Measurements from ENCODE around the gene C20orf202.

The C20orf202 gene

DNA sequence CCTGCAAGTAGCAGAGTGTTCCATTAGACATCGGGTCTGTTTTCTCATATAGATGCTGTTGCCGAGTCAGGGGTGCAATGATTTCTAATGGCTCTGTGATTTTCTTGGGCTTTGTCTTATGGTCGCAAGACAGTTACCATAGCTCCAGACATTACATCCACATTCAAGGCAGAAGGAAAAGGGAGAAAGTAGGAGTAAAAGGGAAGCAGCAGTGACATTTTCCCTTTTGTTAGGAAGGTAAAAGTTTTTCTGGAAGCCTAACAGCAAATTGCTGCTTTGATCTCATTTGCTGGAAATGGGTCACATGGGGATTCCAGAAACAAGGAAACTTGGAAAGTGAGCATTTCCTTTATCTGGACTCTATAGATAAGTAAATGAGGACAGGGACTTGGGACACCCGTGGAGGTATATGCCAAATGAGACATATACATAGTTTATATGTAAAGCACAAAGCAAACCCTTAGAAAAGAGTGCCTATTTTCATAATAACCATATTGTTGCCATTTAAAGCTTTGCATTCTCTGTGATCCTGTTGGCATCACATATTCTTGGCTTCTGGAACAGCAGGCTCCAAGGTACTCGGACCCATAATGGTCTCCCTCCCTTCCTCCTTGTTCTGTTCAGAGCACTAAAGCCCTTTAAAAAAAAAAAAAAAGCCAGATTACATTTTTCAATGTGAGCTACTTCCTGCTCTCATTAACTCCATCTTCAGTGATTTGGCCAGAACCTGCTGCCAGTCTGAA, at the start of gene C20orf202:
Gene C20orf202, plus strand, starts transcription at position 693 of the 743 bp plus-strand sequence. CDS start 132 bp downstream, outside the sequence.
- DNase-seq, result no peak

DNA sequence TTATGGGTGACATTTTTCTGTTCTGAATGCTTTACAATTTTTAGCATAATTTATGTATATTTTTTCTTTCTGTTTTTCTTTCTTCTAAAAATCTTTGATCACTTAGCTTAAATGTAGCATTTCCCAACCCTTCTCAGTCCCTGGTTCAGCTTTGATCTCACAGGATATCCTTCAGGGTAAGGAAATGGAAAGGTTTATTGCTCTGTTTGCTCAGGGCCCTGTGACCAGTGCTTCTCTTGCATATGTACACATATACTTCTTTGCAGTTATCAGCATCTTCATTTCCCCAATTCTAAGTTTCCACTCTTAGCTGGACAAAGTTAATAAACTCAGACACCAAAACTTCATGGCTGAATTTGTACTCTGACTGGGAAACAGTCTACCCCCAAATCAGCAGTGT, 49.0 kb upstream of the C20orf202 start:
- DNase-seq, result no peak

DNA sequence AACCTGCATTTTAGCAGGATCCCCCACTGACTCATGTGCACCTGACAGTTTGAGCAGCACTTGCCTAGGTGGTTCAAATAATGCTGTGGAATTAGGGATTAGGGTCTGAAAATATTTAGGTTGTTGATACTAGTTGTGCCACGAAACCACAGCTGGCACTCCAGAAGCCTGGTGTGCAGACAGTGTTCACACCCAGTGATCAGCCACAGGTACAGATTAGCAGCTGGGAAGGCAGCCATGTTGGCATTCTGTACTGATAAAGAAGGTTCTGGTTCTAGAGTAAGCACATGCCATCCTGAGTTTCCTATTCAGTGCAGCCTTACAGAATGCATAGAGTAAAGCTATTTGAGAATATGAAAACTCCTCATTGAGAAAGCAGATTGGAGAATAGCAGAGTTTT, 48.6 kb upstream of the C20orf202 start:
- no peak for DNase-seq

DNA sequence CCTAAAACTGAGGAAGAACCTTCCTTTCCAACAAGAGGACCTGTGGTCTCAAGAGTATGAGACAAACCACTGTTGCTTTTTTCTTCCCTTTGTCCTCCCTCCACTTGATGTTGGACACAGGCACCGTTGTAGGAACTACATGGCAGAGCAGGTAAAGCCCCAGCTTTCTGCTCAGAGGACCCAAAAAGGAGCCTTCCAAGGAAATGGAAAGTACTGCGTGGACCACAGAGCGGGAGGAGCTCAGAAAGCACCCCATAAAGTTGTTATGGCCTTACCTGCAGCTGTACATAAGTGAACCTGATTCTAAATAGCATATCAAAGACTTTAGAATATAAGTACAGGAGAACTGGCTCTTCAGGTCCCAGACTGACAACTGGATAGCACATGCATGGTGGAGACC, 47.9 kb upstream of the C20orf202 start:
- DNase-seq, result no peak

DNA sequence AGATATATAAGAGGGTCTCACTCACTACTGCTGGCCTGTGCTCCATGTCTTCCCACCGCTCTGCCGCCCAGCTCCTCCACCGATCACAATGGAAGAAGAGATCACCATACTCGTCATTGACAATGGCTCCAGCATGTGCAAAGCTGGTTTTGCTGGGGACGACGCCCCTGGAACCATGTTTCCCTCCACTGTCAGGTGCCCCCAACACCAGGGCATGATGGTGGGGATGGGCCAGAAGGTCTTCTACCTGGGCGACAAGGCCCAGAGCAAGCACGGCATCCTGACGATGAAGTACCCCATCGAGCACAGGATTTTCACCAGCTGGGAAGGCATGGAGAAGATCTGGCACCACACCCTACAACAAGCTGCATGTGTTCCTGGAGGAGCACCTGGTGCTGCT, 42.8 kb upstream of the C20orf202 start:
- DNase-seq, result no peak

DNA sequence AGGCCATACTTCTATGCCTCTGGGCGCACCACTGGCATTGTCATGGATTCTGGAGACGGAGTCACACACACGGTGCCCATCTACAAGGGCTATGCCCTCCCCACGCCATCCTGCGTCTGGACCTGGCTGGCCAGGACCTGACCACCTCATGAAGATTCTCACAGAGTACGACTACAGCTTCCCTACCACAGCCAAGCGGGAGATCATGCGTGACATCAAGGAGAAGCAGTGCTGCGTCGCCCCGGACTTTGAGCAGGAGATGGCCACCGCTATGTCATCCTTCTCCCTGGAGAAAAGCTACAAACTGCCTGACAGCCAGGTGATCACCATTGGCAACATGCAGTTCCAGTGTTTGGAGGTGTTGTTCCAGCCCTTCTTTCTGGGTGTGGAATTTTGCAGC, 42.3 kb upstream of the C20orf202 start:
- no peak for DNase-seq

DNA sequence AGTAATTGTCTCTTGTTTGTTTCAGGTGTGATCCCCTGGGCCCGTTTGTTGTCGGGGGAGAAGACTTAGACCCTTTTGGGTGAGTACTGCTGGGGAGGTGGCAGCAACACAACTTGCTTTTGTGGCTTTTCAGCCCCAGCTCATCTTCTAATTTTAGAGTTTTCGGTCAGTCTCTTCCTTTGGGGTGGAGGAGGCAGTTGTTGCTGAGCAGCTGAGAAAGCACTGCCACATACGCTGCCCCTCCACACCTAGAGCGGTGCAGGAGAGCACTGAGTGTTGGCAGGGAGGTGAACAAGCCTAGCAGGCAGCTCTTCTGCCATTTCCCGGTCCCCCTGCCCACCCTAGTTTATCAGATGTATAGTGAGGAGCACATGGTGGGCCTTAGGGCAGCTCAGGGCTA, 40.1 kb upstream of the C20orf202 start:
- DNase-seq, result no peak

DNA sequence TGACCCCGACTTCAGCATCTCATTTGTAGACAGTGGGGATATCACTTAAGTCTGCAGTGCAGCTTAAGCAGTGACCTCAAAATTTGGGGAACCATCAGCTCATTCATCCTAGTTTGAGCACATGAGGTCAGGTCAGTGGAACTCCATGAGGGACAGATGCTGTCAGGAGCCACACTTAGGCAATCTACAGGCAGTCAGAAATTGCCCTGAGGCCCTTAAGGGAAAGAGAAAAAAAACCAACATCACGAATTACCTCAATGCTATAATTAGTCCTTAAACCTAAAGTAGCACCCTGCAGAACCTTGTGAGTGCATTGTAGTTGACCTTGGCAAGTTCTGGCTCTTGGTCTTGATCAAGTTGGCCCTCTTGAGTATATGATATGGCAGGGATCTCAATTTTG, 39.6 kb upstream of the C20orf202 start:
- DNase-seq, result no peak

DNA sequence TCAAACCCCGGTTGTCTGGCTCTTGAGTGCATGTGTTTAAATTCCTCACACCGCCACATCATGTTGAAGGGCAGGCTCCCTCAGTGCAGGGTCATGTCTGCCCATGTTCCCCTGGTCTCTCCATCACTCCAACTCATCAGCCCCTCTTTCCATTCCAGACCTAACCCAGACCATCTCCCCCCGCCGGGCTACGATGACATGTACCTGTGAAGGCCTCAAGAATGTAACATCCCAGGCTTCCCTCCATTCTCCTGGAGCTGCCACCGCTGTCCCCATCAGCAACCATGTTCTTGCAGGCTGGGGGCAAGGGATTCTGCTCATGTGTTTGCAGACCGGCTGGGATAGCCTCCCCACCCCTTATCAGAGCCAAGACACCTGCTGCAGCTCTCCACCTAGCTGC, 38.4 kb upstream of the C20orf202 start:
- no peak for DNase-seq

DNA sequence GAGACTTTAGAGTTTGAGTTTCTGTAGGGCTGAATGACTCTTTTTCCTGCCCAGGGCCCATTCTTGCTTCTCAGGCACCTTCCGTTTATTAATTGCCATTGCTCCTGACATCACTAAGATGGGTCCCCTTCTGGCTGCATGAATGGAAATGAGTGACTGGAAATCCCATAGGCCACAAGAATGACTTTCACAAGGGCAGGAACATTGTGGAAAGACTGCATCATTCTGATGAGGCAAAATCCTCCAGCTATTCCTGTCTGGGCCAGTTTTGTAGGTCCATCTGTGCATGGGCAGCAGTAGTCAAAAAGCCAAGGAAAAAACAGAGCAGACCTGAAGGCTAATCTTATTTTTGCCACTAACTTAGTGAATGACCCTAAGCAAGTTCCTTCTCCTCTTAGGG, 37.7 kb upstream of the C20orf202 start:
- DNase-seq, result no peak

DNA sequence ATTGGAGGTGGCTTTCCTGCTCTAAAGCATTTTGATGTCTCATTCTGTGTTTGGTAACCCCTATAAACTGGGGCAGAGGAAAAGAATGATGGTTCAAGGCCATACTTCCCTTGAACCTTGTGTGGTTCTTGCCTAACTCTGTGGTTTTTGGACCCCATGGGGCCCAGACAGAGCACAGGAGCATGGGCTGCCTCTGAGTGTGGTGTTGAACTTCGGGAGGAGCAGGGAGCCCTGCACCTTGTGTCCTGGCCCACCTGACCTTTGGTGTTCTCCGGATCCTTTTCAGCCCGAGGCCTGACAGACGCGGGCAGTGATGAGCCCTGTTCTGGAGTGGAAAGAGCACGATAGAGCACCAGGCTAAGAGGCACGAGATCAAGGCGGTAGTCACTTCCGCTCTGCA, 37.3 kb upstream of the C20orf202 start:
- DNase-seq, result no peak

DNA sequence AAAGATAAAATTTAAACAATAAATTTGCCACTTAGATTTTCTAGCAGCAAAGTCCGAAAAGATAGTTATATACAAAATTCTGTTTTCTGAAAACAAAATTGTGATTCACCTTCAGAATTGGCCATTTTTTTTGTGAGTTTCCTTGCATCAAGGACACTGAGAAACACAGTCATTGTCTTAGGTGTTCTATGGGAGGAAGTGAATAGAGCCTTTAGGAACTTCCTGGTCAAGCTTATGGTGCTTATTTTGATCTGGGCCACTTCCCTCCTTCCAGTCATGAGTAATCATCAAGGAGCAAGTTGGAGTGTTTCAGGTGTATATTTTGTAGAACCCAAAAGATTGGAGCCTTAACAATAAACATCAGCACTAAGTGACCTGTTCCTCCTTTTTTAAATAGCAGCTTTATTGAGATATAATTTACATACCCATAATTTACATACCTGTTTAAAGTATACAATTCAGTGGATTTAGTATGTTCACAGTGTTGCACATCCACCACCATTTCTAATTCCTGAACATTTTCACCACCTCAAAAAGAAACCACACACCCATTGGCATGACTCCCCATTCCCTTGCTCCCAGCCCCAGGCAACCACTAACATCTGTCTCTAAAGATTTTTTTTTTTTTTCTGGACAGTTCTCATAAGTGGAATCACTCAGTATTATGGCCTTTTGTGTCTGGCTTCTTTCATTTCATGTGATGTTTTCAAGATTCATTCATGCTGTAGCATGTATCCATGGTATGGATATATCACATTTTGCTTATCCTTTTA, 36.1 kb upstream of the C20orf202 start:
- peak in 1 of 2 experiments; percentile 12 for DNase-seq

DNA sequence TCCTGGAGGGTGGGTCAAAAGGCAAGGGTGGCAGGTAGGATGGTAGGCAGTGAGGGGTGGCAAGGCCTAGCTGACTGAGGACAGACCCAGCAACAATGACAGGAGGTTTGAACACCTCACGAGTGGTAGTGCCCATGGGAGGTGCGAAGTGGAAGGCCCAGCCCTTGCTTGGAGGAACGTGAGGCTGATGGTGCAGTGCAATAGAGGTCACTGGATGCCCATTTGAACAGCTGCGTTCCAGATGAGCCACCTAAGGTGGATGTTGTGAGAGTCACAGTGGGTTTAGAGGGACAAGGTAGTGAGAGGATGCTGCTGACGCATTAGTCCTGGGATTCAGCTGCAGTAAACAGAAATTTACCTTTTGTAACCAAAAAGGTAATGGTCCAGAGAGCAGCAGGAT, 34.0 kb upstream of the C20orf202 start:
- no peak for DNase-seq

DNA sequence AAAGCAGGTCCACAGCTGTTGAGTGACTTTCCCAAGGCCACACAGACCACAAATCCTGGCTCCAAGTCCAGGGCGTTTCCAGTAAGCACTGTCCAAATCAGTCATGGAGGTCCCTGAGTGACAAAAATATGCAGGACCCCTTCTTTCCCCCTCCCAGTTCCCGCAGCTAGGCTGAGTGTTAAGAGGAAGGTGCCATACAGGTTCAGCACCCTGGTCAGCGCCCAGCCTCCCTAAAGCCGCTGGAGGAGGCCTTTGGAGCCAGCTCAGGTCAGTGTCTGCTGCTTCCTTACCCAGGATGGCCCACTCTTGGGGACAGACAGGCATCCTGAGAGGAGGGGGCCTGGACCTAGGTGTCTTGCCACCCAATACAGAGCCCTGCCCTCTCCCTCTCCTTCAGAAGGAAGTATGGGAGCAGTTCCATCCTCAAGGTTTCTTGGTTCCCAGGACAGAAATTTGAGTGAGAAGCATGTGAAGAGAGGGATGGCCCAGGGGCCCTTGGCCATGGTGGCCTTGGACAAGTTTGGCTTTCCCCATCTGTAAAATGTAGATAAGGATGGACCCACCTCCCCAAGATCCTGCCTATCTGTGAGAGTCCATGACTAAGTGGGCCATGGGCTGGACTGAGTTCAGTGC, 31.7 kb upstream of the C20orf202 start:
- DNase-seq, result no peak

DNA sequence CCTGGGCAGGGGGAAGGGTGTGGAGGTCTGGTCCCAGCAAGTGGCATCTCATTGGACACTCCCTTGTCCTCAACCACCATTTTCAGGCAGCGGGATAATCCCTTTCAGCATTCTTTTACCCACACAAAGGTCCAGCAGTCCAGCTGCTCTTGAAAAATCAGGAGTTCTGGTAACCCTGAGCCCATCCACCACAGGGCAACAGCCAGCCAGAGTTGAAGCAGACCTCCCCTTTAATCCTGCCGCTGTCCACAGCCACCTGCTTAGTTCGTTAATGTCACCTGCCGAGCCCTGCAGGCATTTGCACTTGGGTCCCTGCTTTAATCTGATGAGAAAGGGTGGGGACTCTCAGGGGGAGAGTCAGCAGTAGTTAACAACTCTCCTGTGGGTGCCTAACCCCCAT, 29.6 kb upstream of the C20orf202 start:
- DNase-seq, result no peak

DNA sequence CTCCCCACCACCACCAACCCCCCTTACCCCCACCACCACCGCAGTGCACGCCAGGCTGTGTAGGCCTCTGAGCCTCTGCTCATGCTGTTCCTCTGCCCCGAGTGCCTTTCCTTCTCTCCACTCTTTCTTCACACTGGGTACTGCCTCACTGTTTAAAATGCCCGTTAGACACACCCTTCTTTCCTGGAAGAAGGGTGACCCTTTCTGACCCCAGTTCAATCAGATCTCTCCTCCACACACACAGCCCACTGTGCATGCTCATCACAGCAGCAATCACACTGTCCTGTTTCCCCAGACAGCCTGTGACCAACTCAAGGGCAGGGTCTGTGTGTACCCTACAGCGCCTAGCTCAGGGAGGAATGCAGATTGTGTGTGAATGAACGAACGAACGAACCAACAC, 28.5 kb upstream of the C20orf202 start:
- DNase-seq, result no peak

DNA sequence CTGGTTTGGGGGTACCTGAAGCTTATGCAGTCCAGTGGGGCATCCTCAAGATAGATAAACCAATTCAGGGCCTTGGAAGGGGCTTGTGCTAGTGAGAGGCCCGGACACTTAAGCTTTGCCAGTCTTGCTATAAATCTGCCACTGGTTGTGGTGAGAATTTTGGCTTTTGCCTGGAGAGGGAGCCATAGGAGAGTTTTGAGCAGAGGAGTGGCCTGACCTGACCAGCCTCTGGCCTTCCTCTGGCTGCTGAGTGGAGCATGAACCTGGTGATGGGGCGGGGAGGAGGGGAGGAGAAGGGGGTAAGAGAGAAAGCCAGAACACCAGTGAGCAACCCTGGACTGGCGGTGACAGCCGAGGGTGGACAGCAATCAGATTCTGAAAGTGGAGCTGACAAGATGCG, 25.6 kb upstream of the C20orf202 start:
- peak in 1 of 2 experiments; percentile 29 for DNase-seq

DNA sequence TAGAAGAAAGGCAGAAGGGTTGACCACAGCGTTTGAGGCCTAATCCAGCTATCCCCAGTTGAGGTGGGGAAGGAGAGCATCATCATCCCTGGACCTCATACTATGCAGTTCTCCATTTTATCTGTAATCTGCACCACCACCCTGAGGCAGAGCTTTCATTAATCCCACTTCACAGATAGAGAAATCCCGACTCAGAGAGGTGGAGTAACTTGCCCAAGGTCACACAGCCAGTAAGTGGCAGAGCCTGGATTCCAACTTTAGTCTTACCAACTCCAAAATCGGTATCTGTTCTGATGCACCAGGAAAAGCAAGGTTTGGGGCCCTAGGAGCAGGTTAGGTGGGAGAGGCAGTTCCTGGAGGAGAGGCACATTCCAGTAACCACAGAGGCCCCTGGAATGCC, 25.2 kb upstream of the C20orf202 start:
- DNase-seq, result no peak

DNA sequence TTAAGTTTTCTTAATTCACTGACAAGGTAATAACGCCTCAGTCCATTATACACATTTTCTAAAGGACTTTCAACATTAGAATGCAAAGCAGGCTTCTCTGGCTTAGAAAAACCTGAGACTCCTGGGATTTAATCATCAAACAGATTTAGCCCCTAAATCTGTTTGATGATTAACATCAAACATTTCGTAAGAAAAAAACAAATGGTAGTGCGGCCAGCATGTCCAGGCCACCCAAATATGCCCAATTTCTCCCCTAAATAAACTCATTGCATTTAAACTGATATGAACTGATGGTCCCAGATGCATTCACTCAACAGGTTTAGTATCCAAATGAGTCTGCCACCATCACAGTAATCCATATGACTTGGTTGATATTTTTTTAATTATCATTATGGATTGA, 24.6 kb upstream of the C20orf202 start:
- no peak for DNase-seq

DNA sequence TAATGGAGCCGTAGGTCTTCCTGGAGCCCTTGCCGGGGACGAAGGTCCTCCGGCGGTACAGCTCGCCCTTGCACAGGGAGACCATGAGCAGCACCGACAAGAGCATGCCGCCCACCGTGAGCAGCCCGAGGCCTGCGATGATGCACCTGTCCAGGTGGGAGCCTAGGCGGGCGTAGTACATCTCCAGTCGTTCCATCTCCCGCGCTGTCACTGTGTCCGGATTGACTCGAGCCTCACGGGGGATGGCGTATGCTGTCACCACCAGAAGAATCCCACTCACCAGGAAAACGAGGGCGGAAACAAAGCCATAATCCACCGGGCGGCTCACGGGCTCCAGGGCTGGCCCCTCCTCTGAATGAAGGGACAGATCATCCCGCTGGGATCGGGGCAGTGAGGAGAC, 22.3 kb upstream of the C20orf202 start:
- DNase-seq, result no peak

DNA sequence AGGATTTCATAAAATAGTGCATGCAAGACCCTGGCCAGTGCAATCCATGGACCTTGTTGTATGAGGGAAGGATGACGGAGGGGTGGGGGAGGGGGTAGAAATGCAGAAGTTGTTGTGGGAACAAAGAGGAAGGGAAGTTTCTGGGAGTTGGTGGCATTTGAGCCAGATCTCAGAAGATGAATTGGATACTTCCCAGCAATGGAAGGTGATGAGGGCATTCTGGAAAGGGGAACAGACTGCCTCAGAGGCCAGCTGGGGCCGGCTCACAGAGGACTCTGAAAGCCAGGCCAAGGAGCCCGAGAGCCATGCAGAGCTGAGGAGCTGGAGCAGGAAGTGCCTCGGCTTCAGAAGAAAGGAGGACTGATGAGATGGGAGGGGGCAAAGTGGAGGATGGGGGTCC, 21.1 kb upstream of the C20orf202 start:
- no peak for DNase-seq

DNA sequence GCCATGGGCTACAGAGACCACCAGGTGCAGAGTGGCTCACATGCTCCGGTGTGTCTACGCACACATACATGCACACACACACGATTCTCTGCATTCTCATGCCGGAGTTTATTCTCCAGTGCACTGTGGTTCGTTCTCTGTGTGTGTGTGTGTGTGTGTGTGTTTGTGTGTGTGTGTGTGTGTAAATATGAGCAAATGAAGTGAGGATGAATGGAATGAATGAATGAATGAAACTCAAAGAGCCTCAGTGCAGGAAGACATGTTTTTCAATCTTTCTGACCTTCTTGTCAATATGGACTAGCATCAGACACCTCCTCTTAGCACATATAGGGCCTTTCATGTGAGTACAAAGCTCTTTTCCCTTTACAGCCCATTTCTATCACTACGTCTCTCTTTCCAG, 20.1 kb upstream of the C20orf202 start:
- DNase-seq, result no peak

DNA sequence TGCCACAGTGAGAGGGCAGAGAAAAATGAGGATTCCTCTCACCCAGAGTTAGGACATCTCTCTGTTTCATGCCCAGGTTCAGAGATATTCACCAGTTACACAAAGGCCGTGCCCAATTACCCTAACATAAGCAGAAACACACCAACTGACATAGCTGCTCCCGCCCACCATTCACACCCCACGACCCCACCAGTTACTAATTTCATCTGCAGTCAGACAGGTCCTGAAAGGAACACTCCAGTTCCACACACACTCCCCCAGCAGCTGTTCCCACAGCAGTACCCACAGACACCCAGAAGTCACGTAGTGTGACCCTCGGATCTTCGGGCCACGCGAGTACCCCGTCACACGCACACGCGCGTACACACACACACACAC, 19.0 kb upstream of the C20orf202 start:
- no peak for DNase-seq

DNA sequence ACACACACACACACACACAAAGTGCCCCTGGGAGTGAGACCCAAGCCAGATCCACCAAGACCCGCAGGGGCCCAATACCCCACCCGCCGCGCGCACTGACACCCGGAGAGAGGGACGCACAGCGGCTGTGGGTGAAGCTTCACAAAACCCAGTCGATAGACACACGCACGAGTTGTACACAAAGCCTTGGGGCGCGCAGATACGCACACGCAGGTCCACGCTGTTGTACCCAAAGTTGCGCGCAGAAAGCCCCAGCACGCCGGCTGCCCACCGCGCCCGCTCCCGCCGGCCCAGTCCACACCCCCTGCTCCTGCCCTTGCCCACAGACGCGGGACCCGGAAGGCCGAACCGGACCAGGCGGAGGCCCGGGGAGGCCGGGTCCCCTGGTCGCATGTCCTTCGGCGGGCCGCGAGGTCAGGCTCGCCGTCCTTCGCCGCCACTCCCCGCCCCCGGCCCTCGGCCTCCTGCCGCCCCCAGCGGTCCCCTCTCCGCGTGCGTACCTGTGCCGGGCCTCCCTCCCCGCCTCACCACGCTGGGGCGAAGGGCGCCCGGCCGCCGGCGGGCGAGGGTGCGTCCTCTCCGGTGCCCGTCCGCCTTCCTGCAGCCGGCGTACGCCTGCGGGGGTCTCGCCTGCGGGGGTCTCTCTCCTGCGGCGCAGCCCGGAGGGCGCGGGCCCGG, 18.5 kb upstream of the C20orf202 start, which contains the start of gene TMEM74B:
Gene TMEM74B, minus strand, starts transcription at position 344 of the 678 bp plus-strand sequence. CDS start 1,180 bp downstream, outside the sequence.
- no peak for DNase-seq

All from SW 1271 (cell line).